ENCODE data around the gene RAP1B.

Gene RAP1B

DNA sequence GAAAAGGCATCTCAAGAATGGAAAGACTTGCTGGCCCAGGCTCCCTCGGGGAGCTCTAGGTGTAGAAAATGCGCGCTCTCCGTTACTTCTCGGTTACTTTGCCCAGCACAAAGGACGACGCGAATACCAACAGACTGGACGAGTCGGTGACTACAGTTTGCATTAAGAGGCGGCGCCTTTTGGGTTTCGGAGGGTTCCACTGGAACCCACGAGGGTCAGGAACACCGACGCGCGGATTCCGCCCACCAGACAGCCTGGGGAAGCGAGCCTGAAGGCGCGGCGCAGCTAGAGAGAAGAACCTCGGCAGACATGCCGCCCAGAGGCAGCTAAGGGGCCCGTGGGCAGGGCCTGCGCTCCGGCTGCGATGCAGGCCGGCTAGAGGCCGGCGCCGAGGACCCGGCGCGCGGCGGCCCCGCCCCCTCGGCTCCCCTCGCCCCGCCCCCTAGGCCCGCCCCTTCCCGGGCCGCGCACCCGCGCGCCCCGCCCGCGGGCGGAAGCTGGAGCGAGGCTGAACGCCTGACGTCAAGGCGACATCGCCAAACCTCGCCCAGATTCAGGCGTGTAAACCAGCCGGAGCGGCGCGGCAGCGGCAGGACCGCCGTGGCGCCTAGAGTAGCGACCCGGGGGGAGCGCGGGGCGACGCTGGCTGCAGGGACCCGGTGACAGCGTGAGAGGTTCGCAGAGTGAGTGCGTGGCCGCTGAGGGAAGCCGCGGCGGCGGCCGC, at the start of gene RAP1B:
Gene RAP1B, plus strand, starts transcription at position 530 of the 724 bp plus-strand sequence. CDS start 37,826 bp downstream, outside the sequence.
- DNase-seq, result peak; percentile 76 to 82

DNA sequence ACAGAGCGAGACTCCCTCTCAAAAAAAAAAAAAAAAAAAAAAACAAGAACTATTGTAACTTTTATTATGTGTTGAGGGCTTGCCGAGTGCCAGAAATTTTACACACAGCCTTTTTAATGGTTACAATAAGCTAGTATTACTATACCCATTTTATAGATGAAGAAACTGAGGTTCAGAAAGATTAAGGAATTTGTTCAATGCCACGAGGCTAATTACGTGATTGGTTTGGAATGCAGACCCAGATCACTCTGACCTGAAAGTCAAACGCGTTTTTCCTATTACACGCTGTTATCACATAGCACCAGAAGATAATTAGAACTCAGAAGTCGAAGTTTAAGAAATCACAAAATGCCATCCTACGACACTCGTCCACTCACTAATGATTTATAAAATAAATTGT, 48.9 kb upstream of the RAP1B start:
- DNase-seq, result no peak

DNA sequence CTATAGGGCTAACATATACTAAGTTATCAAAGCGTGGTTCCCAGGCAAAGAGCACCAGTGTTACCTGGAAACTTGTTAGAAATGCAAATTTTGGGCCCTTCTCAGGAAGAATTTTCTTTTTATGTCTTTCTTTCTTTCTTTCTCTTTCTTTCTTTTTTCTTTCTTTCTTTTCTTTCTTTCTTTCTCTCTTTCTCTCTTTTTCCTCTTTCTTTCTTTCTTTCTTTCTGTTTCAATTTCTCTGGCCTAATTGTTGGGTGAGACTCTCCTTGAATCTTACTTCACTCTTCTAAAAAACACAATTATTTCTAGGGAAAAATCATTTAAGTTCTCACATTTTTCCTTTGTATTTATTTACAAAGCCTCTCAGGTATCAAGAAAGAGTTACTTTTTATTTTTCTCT, 46.5 kb upstream of the RAP1B start:
- no peak for DNase-seq

DNA sequence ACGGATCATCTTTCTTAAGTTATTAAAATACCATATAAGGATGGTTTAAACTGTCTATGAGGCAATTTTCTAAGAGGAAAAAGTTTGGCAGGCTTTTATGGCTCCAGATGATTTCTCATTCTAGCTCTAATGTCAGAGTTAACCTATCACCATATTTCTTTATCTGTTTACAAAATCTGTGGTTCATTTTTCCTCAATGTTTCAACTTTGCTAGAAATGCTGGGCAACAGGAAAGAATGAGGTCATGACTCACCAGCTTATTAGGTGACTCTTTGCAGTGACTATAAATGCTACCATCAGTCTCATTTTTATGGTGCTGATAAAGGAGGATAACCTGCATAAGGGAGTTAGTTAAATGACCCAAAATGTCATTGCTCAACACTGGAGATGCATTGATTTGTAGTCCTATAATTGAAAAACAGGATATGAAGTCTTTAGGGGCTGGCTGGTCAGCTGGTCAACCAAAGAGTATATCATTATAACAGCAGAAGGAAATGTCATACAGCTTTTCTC, 45.3 kb upstream of the RAP1B start:
- DNase-seq, result no peak

DNA sequence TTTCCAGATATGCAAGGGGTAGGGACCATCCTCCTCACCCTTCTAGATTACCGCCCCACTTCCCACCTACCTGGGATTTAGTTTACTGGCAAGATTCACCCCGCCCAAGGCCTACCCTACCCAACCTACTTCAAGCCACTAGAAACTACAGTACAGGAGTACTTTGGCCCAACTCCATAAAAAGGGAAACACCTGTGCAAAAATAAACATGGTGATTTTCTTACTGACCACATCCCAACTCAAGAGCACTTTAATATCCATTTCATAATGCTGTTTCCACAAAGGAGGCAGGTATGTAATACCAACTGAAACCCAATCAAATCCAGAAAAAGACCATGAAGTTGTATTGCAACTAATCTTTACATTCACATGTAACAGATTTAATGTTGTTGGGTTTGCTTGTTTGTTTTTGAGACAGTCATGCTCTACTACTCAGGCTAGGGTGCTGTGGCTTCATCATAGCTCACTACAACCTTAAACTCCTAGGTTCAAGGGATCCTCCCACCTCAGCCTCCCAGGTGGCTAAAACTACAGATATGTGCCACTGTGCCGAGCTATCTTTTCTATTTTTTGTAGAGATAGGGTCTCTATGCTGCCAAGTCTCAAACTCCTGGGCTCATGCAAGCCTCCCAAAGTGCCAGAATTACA, 41.7 kb upstream of the RAP1B start:
- DNase-seq, result no peak

DNA sequence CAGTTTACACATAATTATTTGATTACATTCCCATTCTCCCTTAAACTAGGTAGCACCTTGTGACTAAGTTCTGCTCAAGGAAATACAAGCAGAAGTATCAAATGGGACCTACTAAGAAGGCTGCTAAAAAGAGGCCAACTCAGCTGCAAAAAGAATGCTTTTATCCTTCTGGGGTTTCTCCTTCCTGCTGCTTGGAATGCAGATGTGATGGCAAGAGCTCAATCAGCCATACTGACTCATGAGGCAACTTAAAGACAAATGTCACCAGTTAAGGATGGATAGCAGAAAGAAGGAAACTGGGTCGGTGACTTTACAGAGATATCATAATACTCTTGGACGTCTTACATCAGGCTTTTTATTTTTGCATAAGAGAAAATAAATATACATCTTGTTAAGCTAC, 38.0 kb upstream of the RAP1B start:
- no peak for DNase-seq

DNA sequence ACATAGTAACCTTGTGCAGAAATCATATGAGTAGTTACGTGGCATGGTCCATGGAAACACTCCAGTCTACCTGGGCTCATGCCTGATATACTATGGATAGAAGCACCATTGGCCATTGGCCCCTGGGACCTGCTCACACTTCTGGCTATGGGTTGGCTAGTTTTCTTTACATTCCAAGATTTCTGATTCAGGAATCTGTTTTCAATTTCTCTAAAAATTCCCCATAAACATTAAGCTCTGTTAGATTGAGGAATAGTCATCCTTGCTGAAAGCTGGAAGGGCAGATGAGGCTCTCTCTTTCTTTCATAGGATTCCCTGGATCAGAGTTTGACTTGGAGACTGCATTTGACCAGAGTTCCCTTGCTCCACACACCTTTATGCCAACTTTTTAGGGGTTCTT, 37.3 kb upstream of the RAP1B start:
- no peak for DNase-seq

DNA sequence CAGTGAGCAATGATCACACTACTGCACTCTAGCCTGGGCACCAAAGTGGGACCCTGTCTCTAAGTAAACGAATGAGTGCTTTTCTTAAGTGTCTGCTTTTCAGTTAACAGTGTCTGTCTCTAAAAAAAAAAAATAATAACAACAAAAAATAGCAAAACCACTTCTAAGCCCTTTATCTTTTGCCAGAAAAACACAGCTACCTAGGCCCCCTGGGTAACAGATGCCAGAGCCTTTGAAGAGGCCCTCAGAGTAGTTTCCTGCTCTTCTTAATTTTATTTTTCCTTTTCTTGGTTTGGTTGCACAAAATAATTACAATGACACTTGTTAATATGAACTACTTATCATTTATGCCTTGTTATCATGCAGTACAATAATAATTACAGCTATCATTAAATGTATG, 32.8 kb upstream of the RAP1B start:
- DNase-seq, result no peak

DNA sequence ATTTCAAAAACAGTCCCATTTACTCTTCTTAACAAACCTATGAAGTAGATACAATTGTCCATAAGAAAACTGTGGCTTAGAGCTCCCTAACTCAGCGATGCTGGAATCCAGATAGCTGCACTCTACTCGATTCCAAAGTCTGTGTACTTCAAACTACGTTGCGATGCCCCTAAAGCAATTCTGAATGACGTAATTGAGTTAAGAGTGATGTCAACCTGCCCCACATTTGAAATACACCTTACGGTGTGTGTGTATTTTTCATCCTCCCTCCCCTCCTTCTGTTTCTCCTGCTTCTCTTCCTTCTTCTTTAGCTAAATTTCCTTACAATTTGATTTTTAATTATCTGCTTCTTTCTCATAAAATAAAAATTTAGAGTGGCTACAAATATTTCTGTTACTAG, 31.9 kb upstream of the RAP1B start:
- no peak for DNase-seq

DNA sequence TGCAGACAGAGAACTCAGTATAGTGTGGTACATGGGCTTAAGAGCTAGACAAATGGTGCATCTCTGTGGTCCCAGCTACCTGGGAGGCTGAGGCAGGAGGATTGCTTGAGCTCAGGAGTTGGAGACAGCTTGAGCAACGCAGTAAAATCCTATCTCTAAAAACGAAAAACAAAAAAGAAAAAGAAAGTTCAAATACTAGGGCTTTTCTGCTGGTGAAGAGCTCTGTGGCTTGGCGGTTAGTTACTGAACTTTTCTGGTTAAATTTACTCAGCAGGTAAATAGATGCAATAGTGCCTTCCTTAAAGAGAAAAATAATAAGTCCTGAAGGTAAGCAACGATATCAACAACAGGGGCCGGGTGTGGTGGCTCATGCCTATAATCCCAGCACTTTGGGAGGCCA, 31.4 kb upstream of the RAP1B start:
- no peak for DNase-seq

DNA sequence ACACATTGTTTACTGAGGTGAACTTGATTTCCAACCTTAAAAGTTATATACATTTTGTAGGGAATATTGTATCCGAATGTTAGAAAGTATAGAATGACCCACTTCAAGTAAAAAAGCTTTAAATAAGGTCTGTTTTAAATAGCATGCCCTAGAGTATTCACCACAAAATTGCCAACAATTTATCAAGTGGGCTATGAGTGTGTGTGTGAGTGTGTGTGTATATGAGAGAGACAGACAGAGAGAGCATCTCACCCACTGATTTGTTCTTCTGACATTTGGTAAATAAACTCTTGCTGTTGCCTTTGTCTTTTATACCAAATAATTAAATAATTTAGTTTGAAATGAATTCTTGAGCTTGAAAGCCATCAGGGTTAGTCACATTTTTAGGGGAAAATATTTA, 29.8 kb upstream of the RAP1B start:
- DNase-seq, result no peak

DNA sequence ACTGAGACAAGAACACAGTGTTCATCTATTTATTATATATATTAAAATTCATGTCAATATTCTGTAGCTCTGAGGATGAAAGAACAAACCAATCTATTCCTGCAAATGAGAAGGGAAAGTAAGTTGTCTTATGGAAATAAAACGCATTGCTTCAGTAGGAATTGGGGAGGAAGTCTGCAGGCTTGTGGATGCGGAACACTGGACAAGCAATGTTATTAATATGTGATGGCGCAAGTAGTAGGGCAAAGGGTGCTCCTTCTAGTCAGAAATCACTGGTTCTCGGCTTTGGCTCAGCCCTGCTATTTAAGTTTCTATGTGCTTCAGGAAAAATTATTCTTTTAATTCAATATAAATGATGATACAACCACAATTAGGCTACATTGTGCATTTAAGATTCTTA, 28.8 kb upstream of the RAP1B start:
- DNase-seq, result no peak

DNA sequence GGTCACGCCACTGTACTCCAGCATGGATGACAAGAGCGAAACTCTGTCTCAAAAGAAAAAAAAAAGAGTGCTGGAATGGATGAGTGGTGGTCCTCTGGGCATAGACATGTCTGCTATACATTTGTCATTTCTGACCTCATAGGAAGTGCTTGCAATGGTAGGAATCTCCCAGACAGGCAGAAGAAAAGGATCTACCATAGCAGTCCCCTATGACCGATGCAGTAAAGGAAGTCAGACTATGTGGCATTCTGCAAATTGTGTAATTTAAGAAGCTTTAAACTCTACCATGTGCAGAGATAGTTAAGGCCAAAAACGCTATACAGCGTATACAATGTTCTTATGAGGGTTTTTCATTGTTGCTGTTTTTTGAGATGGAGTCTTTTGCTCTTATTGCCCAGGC, 24.7 kb upstream of the RAP1B start:
- no peak for DNase-seq

DNA sequence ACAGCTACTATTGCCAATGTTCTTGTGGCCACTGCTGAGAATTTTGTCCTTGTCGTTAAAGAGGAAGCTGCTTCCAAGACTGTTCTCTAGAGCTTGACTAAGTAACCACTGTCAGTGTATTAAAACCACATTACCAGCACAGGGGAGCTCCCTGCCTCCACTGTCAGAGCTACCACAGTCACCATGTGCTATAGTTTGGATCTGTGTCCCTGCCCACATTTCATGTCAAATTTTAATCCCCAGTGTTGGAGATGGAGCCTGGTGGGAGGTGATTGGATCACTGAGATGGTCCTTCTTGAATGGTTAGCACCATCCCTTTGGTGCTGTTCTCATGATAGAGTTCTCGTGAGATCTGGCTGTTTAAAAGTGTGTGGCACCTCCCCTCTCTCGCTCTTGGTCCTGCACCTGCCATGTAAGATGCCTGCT, 23.2 kb upstream of the RAP1B start:
- DNase-seq, result peak; percentile 91 to 94

DNA sequence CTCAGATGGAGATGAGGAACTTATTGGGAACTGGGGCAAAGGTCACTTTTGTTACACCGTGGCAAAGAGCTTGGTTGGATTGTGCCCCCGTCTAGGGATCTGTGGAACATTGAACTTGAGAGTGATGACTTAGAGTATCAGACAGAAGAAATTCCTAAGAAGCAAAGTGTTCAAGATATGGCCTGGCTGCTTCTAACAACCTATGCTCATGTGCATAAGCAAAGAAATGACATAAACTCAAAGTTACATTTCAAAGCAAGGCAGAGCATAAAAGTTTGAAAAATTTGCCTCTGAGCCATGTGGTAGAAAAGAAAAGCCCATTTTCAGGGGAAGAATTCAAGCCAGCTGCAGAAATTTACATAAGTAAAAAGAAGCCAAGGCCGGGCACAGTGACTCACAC, 21.5 kb upstream of the RAP1B start:
- DNase-seq, result no peak

DNA sequence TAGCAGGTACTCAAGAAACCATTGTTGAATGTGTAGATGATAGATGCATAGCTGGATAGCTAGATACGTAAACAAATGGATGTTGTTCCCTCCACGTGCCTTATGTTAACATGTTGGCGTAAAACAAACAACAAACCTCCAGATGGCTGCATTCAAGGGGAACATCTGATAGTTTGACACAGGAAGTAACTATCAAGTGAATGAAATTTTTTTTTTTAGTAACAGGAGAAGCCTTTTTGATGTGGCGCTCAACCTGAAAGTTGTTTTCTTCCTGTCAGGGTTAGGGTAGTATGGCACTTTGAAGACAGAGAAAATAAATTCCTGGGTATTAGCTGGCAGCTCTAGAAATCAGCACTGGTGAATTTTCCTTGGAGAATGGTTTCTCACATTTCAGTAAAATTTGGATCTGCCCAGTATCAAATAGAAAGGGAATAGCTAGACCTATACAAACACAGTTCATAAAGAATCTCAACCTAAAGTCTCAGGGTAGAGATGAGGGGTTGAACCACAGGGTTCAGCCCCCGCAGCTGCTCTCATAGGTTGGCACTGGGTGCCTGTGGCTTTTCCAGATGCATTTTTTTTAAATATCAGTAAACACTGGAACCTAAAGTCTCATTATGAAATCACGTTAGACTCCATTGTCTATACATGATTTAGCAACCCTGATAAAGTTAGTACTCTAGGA, 18.8 kb upstream of the RAP1B start:
- no peak for DNase-seq

DNA sequence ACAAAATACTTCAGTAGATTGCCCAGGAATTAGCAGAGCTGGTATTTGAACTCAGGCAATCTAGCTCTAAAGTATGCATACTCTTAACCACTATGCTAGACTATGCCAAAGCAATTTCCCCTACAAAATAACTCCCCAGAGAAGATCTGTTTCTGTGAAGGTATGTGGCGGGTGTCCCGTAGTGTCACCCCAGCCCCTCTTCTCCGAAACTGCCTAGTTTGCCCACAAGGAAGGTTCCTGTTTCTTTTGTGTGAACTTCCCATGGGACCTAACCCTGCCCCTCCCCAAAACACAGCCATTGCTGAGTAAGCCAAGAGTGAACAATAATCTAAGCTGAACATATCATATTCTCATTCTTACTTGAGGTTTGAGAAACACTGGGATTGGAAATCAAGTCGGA, 15.5 kb upstream of the RAP1B start:
- DNase-seq, result no peak

DNA sequence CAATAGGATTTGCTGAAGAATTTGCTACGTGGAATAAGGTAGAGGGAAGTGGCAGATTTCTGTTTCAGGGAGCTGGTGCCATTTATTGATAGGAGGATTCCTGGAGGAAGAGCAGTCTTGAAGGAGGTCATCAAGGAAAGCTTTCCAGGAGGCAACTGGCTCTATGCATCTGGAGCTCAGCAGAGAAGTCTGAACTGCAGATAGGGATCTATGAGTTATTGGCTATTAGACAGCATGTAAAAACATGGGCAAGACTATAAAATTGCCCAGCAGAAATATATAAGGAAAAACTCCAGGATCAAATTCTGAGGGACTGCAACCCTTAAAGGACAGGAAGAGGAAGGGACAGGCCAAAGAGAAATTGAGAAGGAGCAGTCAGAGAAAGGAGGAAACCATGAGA, 8.9 kb upstream of the RAP1B start:
- DNase-seq, result no peak

DNA sequence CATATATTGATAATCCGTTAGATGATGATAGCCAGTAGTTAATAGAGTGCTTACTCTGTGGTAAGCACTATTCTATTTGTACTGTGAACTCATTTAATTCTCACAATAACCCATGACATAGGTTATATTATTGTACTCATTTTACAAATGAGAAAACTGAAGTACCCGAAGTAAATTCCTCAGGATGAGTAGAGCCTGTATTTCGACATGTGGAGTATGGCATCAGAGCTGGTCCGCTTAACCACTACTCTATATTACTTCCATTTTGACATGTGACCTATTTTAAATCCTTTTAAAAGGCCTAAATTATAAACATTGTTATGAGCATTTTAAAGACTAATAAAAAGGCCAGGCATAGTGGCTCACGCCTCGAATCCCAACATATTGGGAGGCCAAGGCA, 8.0 kb upstream of the RAP1B start:
- no peak for DNase-seq

DNA sequence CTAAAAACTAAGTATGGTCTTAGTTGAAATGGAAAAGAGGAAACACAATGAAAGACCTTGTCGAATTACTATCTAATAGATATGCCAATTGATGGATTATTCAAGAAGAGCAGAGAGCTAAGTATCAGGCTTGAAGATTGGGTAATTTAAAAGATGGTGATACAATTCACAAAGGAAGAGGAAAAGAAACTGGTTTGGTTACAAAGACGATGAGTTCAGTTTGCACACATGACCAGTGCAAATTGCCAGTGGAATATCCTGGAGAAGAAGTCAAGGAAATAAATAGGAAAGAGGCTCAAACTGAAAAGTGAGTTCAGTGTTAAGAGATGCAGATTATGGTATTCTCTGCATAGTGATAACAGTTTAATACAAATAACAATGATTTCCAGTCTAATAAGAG, 2.5 kb upstream of the RAP1B start:
- no peak for DNase-seq

DNA sequence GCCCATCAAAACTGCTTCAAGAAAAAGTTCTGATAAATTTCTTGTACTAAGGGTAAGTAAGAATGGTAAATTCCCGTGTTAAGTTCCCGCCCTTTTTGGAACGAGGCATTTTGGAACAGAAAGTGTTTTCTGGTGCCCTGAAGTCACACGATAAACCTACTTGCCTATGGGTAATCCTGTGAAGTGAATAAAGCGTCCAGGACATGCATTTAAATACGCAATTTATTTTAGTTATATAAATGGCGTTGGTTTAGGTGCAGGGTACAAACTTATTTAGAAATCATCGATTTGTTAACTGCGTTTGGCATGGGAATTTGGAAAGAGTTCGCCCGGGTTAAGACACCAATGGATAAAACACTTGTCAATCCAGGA, 715 bp upstream of the RAP1B start:
- peak; percentile 29 to 56 for DNase-seq

DNA sequence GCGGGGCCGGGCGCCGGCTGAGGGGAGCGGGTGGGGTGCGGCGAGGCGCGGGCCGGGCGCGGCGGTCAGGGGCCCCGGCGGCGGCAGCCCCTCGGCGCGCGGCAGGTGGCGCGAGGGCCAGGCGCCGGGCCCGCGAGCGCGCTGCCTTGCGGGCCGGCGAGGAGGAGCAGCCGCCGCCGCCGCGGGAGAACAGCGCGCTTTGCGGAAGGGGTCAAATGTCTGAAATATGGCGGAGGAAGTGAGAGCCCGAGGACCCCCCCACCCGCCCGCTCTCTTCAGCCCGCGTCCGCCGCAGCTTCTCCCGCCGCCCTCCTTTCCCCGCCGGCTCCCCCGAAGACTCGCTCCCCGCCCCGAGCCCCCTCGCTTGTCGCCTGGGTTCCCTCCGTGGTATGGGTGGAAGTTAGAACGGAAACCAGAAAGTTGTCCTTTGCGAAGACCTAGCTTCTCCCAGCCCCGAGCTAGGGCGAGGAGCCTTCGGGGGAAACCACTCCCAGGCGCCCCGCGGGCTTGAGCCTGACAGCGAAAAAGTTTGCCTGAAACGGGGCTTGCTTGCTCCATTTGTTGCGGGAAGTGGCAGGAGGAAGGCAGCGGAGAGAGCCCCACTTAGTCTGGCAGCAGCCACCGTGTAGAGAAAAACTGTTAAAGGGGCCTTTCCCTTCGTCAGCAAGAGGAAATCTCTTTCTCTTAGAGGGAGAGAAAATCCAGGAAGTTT, 551 bp downstream of the RAP1B start:
- peak; percentile 34 to 51 for DNase-seq

DNA sequence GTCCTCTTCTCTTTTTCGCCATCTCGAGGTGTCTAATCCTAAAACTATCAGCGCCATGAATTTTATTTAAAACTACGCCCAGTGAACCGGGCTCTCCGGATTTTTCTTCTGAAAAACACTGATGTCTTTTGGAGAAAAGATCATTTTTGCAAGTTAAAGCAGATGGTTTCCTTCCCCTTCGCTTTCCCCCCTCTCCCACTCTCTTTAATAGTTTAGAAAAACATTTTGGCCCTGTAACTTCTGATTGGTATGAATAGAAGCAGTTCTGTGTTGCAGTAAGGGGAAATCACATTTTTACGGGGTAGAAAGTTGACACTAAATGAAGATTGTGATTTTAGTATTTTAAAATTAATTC, 1.1 kb downstream of the RAP1B start:
- no peak for DNase-seq

DNA sequence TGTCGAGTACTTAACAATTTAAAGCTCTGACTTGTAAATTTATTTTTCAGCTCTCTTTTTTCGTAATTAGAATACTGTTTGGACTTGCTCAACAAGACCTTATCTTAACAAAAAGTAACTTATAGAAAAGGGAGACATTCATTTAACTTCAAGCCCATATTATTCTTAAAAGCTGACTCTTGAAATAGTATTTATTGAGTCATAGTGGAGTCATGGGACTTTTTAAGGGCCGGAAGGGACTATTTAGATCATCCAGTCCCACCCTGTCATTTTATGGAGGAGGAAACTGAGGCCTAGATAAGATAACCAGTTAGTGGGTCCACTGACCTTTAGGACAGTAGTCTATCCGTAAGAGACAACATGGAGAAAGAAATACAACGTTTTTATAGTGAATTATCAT, 1.5 kb downstream of the RAP1B start:
- no peak for DNase-seq
